ENCODE measurements around the gene ATXN1.

GRCh38 chr6:16644540-16645250 is 116.6 kb downstream of the ATXN1 start:
- no peak for TF ChIP-seq EZH2 (IDR thresholded peaks at IDR 0.05; ENCODE audit: low read length)
- no peak for TF ChIP-seq CTCF (optimal IDR thresholded peaks at IDR 0.05 in 1 of 3, IDR thresholded peaks at IDR 0.05 in 1 of 3, conservative IDR thresholded peaks at IDR 0.05 in 1 of 3; ENCODE audit: extremely low read depth in 1 of 3, insufficient read depth in 2 of 3, low read length in 3 of 3)

Data from keratinocyte (primary cell).